Sigmoid colon (tissue), 7 donors: ENCODE measurements around the gene THSD7B. TPM values are rescaled to one million over a fixed set of nuclear protein-coding genes. Genes with fewer than 3 reads are reported as not detected.

ENCODE experiments used
- DNase-seq: peaks from one replicate; pipeline ENCODE4 v3.0.0-alpha.2; 2019
- H3K27ac ChIP-seq, 4 donors: fragments of 200-600 bp; sonication (generic); one replicate each; pipeline ENCODE4 v1.5.1; 2016 to 2019; ENCODE audit warnings: mild to moderate bottlenecking in 1 of 4
- H3K27me3 ChIP-seq, 3 donors: fragments of 200-600 bp; sonication (generic); one replicate each; pipeline ENCODE4 v1.5.1; 2019; ENCODE audit warnings: mild to moderate bottlenecking in 1 of 3
- H3K36me3 ChIP-seq, 4 donors: fragments of 200-600 bp; sonication (generic); one replicate each; pipeline ENCODE4 v1.5.1; 2016 to 2019
- H3K4me1 ChIP-seq, 4 donors: fragments of 200-600 bp; sonication (generic); one replicate each; pipeline ENCODE4 v1.5.1; 2017 to 2019
- H3K4me3 ChIP-seq, 4 donors: fragments of 200-600 bp; sonication (generic); one replicate each; pipeline ENCODE4 v1.5.1; 2017 to 2019; ENCODE audit warnings: mild to moderate bottlenecking in 2 of 4, moderate library complexity in 1 of 4
- H3K9me3 ChIP-seq, 4 donors: fragments of 200-600 bp in 3 of 4; sonication (generic) in 3 of 4; one replicate each; pipeline versions ENCODE4 v1.5.1 to v1.6.1; 2013 to 2019
- EP300 ChIP-seq, 4 donors: sonication (generic); formaldehyde crosslinking; IDR thresholded peaks; one replicate each; pipeline ENCODE4 v1.6.1; 2017; ENCODE audit warnings: antibody characterized with exemption in 4 of 4
- POLR2A ChIP-seq, 2 donors: fragments of 450-650 bp; IDR thresholded peaks; one replicate each; pipeline ENCODE4 v1.6.1; 2016; ENCODE audit warnings: antibody characterized with exemption in 2 of 2, mild to moderate bottlenecking in 2 of 2, moderate library complexity in 2 of 2
- POLR2AphosphoS5 ChIP-seq, 4 donors: sonication (generic); formaldehyde crosslinking; IDR thresholded peaks; one replicate each; pipeline ENCODE4 v1.6.1; 2017; ENCODE audit warnings: antibody characterized with exemption in 4 of 4
- WGBS, 2 donors: extraction: QIAGEN DNeasy Blood & Tissue Kit; methylation state at CpG; one replicate each; pipeline ENCODE4 v1.1.7; 2013; 5-methylcytosine and 5-hydroxymethylcytosine counted together
- intact Hi-C: fragments of 100-400 bp; cut with DNase I; formaldehyde crosslinking; loops from one replicate; pipeline ENCODE4 v1.15.1; 2023
- polyA plus RNA-seq, 3 donors: library from polyadenylated mRNA; stranded (reverse); fragments of 200-250 nt; gene quantifications; one replicate each; pipeline ENCODE4 v1.2.3, GENCODE V29; 2013
- total RNA-seq, 4 donors: library from RNA; depleted of rRNA; stranded (reverse); fragments of >200 nt; gene quantifications; one replicate each; pipeline ENCODE4 v1.1.0, GENCODE V29; 2016
- TF ChIP-seq, protein P1 (sequence below), 4 experiments: fragments of 450-650 bp in 3 of 4; fragments of 200-600 bp in 1 of 4; IDR thresholded peaks; one replicate each; pipeline ENCODE4 v1.5.1; 2016 to 2019; ENCODE audit warnings: antibody characterized with exemption in 4 of 4, mild to moderate bottlenecking in 3 of 4, moderate library complexity in 2 of 4
- donor health status: healthy with polysubstance abuse.
- donor health status: Bipolar disorder and iron deficiency.
- donor health status: healthy.

Gene THSD7B
- total and polyA plus RNA-seq, 7 donors = 0.16 to 0.83 (median 0.27) TPM; not detected in 2

GRCh38 chr2:137336067-137336466 lies 570.7 kb downstream of the THSD7B start:
- intact Hi-C loops = no loop called here
- H3K36me3 ChIP-seq = no peaks in the 10 kb centered on the region
- no peak for DNase-seq
- H3K4me3 ChIP-seq = no peak overlapping the region
- TF ChIP-seq, protein P1, sequence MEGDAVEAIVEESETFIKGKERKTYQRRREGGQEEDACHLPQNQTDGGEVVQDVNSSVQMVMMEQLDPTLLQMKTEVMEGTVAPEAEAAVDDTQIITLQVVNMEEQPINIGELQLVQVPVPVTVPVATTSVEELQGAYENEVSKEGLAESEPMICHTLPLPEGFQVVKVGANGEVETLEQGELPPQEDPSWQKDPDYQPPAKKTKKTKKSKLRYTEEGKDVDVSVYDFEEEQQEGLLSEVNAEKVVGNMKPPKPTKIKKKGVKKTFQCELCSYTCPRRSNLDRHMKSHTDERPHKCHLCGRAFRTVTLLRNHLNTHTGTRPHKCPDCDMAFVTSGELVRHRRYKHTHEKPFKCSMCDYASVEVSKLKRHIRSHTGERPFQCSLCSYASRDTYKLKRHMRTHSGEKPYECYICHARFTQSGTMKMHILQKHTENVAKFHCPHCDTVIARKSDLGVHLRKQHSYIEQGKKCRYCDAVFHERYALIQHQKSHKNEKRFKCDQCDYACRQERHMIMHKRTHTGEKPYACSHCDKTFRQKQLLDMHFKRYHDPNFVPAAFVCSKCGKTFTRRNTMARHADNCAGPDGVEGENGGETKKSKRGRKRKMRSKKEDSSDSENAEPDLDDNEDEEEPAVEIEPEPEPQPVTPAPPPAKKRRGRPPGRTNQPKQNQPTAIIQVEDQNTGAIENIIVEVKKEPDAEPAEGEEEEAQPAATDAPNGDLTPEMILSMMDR (IDR thresholded peaks at IDR 0.05) = no peak
- TF ChIP-seq POLR2AphosphoS5 (IDR thresholded peaks at IDR 0.05) (no peak), POLR2A (IDR thresholded peaks at IDR 0.05) (no peak), EP300 (IDR thresholded peaks at IDR 0.05) (no peak)
- no peak overlapping the region for H3K27ac ChIP-seq
- WGBS, 2 donors = 66 to 84% methylated on average over 2 of the region's 2 CpGs
- H3K27me3 ChIP-seq = no peaks in the 10 kb centered on the region
- no peaks in the 10 kb centered on the region for H3K4me1 ChIP-seq
- no peaks in the 10 kb centered on the region for H3K9me3 ChIP-seq

DNA sequence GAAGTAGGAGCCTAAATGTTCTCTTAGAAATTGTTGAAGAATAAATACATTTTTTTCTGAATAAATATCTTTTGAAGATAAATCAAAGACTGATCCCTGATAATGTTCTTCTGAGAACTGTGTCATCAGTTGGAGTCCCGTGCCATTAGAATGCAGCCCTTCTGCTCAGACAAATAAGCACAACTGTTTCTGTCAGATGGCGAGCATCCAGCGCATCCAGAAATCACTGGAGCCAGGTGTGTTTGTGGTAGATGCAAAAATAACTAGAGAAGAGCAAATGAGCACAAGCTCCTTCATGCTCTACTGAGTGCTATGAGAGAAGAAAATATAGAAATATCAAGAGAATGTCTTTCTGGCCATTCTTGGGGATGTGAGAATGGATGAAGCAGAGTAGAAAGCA lies 573.7 kb downstream of the THSD7B start:
- TF ChIP-seq EP300 (IDR thresholded peaks at IDR 0.05) = no peak
- TF ChIP-seq POLR2A (IDR thresholded peaks at IDR 0.05) = no peak
- TF ChIP-seq, protein P1 (IDR thresholded peaks at IDR 0.05) = no peak
- TF ChIP-seq POLR2AphosphoS5 (IDR thresholded peaks at IDR 0.05) = no peak
- intact Hi-C loops = no loop called here

GRCh38 chr2:137345994-137346393 lies 580.6 kb downstream of the THSD7B start:
- no peaks in the 10 kb centered on the region for H3K27me3 ChIP-seq
- intact Hi-C loops = no loop called here
- H3K36me3 ChIP-seq = no peaks in the 10 kb centered on the region
- no peak overlapping the region for H3K4me3 ChIP-seq
- no peaks in the 10 kb centered on the region for H3K9me3 ChIP-seq
- no peak for TF ChIP-seq POLR2AphosphoS5 (IDR thresholded peaks at IDR 0.05)
- DNase-seq = no peak
- WGBS, 2 donors = 61 to 74% methylated on average over 4 of the region's 4 CpGs
- H3K4me1 ChIP-seq = no peaks in the 10 kb centered on the region
- H3K27ac ChIP-seq = no peak overlapping the region

More for the DNA sequence above, 573.7 kb downstream of the THSD7B start:
- no peak for DNase-seq
- no peaks in the 10 kb centered on the region for H3K36me3 ChIP-seq
- H3K4me3 ChIP-seq = no peak overlapping the region
- H3K9me3 ChIP-seq = no peaks in the 10 kb centered on the region
- WGBS, 2 donors = 81 to 89% methylated on average over 3 of the region's 3 CpGs
- no peaks in the 10 kb centered on the region for H3K27me3 ChIP-seq
- H3K27ac ChIP-seq = no peak overlapping the region
- H3K4me1 ChIP-seq = no peaks in the 10 kb centered on the region

DNA sequence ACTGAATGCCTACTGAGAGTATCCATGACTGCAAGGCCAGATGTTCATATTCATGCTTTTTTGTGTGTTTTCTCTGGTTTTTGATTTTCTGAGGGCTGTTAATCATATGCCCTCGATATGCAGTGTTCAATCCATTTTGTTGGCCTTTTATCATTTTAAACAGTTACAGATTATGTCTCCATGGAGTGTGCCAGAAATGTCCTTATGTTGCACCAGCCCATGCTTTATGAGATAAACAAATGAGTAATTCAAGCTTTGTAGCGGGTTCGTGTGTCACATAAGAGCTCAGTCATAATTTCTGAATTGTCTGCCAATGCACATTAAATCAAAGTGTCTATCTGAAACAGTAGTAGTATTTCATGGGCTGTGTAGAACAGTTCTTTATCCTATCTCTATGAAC lies 583.0 kb downstream of the THSD7B start:
- 11 to 60% methylated on average over 3 of the region's 3 CpGs for WGBS, 2 donors
- TF ChIP-seq POLR2A (IDR thresholded peaks at IDR 0.05) = no peak
- no peak for TF ChIP-seq EP300 (IDR thresholded peaks at IDR 0.05)
- TF ChIP-seq, protein P1 (IDR thresholded peaks at IDR 0.05) = no peak
- no peak for TF ChIP-seq POLR2AphosphoS5 (IDR thresholded peaks at IDR 0.05)
- no peaks in the 10 kb centered on the region for H3K27me3 ChIP-seq
- no peak for DNase-seq
- no peak overlapping the region for H3K4me3 ChIP-seq
- no peaks in the 10 kb centered on the region for H3K36me3 ChIP-seq
- H3K4me1 ChIP-seq = no peaks in the 10 kb centered on the region
- intact Hi-C loops = no loop called here
- no peaks in the 10 kb centered on the region for H3K9me3 ChIP-seq
- no peak overlapping the region for H3K27ac ChIP-seq

- H3K36me3 ChIP-seq = no peaks in the 10 kb centered on the region
- no peaks in the 10 kb centered on the region for H3K27me3 ChIP-seq
- H3K4me1 ChIP-seq = no peaks in the 10 kb centered on the region
- H3K4me3 ChIP-seq = no peak overlapping the region
- H3K9me3 ChIP-seq = peaks cover 0 to 3% (median 0%) of the 10 kb centered on the region in 4 donors
- no peak overlapping the region for H3K27ac ChIP-seq
- TF ChIP-seq, protein P1 (IDR thresholded peaks at IDR 0.05) = no peak
- TF ChIP-seq POLR2A (IDR thresholded peaks at IDR 0.05) (no peak), POLR2AphosphoS5 (IDR thresholded peaks at IDR 0.05) (no peak), EP300 (IDR thresholded peaks at IDR 0.05) (no peak)
- intact Hi-C loops = no loop called here
- no peak for DNase-seq
Measured at GRCh38 chr2:137357634-137358033, 592.3 kb downstream of the THSD7B start.
